Limb (tissue), 2 donors: Measurements from ENCODE around the gene COX6A2.
"Not testable (repeated sequence)": the region's sequence is repeated elsewhere in the genome, so short reads cannot be mapped to it uniquely, and the experiment has no call there.

Experiments used
- DNase-seq, 2 donors: peaks; one replicate each; pipeline ENCODE4 v3.0.0-alpha.2; 2016; ENCODE audit errors: extremely low spot score in 2 of 2

The COX6A2 gene

GRCh38 chr16:31461921-31462804 is 34.0 kb upstream of the COX6A2 start:
- no peak for DNase-seq

DNA sequence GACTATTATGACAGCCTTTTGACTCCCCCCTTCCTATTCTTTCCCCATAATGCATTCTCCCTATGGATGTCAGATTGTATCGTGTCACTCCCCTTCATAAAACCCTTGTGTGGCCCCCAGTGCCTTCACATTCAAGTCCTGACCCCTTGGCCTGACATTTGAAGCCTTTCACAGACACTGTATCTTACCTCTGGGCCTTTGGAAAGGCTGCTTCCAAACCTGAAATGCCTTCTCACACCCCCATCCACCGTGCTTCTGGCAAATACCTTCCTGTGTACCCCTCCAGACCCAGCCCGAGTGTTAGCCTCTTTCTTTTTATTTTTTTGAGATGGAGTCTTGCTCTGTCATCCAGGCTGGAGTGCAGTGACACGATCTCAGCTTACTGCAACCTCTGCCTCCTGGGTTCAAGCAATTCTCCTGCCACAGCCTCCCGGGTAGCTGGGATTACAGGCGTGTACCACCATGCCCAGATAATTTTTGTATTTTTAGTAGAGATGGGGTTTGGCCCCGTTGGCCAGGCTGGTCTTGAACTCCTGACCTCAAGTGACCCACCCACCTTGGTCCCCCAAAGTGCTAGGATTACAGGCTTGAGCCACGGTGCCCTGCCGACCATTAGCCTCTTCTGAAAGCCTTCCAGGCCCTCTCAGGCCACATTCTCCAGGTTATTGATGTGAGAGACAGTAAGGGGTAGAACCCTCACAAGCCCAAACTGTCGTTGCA is 33.2 kb upstream of the COX6A2 start:
- DNase-seq, result no peak

DNA sequence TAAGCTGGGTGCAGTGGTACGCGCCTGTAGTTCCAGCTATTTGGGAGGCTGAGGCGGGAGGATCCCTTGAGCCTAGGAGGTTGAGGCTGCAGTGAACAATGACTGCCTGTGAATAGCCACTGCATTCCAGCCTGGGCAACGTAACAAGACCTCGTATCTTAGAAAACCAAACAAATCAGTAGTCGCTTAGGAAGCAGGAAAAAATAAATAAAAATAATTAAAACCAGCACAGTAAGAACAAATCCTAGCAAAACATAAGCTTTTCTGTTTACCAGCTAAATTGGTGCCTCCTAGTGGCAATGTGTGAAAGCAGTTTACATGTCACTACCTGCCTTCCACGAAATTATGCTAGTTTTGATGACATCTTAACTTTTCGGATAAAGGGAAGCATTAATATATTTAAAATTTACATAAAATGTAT is 32.4 kb upstream of the COX6A2 start:
- peak in 1 of 2 donors; percentile 58 for DNase-seq

- DNase-seq, result peak; percentile 99 to 100
Measured at GRCh38 chr16:31459687-31460581, 31.8 kb upstream of the COX6A2 start.

DNA sequence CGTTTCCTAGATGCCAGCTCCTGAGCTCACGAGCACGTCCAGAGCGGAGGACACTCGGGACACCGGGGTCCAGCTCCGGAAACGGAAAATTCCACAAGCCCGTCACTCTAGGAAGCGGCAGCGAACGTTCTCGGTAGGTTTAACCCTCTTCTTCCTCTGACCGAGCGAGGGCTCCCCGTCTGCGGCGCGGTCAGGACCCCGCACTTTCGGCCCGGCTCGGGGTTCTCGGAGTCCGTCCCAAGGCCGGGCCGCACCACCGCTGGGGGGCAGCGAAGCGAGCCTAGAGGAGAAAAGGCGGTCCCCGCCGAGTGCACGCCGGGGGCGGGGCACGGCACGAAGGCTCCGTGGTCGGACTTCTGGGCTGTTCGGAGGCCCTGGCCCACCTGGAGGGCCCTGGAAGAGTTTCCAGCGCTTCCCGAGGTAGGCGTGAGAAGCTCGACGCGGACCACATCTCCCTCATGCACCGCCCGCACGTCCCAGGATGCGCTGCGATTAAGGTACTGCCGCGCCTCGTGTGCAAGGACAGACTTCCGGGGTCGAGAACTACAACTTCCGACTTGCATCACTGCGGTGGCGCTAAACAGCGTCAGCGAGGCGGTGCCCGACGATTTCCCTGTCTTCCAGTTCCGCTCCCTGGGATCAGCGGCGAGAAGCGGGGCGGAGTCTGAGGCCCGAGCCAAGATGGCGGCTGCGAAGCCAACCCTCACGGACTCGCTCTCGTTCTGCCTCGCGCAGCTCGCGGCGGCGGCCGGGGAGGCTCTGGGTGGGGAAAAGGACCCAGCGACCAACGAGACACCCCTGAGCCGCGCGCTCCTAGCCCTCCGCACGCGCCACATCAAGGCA is 30.9 kb upstream of the COX6A2 start, which contains the start of gene ARMC5:
Gene ARMC5, plus strand, starts transcription at position 658 of the 843 bp plus-strand sequence. Its CDS starts 24 bp downstream, at position 682.
- peak; percentile 96 to 98 for DNase-seq

GRCh38 chr16:31458073-31458843 is 30.1 kb upstream of the COX6A2 start:
- DNase-seq, result no peak

DNA sequence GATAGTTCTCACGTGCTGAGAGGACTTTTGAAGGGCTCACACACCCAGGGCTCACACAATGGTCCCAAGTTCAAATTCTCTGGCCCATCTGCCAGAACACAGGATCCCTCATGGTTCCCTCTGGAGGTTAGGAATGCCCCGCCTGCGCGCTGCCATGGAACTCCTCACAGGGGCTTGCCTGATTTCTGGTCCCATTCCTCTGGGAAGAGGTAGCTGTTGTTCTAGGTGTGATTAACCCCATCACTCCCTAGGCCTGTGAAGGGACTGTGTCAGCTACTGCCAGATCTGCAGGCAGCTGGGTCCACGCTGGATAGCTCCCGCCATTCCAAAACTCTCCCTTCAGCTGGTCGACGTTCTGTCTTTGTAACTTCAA is 28.8 kb upstream of the COX6A2 start:
- no peak for DNase-seq

GRCh38 chr16:31455601-31456314 is 27.6 kb upstream of the COX6A2 start:
- DNase-seq, result no peak

DNA sequence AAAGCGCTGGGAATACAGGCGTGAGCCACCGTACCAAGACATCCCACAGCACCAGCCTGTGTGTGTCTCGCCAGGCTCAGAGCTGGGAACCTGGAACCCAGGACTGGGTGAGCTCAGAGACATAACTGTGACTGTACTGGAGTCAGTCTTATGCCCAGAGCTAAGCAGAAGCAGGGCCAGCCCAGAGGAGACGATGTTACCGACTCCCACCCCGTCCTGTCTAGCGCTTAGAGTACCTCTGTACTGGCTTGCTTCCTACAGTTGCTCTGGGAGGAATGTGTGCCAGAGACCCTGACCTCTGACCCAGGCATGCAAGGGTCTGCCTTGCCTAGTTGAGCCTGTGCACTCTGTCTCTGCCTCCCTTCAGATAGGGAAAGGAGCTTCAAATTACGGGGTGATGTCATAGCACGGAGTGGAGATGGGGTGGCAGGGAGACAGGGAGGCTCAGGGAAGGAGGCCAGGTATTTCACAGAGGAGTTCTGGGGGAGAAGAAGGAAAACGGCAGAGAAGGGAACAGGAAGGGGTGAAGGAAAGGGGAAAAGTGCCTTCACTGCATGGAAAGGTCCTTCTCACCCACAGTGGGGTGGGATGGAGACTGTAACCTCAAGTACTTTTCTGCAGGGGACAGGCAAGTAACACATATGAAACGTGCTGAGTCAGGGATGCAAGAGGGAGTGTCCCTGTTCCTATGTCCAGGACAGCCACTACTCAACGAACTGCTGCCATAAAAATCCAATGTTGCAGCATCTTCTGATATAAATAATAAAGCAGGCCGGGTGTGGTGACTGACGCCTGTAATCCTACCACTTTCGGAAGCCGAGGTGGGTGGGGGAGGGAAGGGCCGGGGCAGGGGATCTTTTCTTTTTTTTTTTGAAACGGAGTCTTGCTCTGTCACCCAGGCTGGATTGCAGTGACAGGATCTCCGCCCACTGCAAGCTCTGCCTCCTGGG is 25.4 kb upstream of the COX6A2 start:
- peak in 1 of 2 donors; percentile 29 for DNase-seq

GRCh38 chr16:31452631-31453106 is 24.5 kb upstream of the COX6A2 start:
- DNase-seq, result no peak

DNA sequence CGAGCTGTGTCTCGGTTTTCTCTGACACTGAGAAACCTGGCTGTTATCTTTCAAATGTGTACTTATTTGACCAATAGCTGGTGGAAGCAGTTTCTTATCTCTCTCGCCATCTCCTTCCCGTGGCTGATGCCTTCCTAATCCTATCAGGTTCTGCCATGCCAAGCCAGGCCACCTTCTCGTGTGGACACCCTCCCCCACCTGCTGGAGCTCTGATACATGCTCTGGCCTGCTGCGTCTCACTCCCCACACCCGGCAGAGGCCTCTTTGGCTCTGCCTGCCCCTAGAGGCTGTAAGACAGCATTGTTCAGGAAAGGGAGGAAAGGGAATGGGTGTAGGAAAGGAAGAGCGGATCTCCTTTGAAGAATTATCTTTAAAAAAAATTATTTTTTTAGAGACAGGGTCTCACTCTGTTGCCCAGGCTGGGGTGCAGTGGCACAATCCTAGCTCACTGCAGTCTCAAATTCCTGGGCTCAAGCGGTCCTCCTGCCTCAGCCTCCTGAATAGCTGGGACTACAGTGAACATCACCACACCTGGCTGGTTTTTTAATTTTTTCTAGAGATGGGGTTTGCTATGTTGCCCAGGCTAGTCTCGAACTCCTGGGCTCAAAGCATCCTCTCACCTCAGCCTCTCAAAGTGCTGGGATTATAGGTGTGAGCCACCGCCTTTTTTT is 23.7 kb upstream of the COX6A2 start:
- DNase-seq, result peak in 1 of 2 donors; percentile 49

GRCh38 chr16:31451201-31451600 is 23.0 kb upstream of the COX6A2 start:
- DNase-seq, result no peak

DNA sequence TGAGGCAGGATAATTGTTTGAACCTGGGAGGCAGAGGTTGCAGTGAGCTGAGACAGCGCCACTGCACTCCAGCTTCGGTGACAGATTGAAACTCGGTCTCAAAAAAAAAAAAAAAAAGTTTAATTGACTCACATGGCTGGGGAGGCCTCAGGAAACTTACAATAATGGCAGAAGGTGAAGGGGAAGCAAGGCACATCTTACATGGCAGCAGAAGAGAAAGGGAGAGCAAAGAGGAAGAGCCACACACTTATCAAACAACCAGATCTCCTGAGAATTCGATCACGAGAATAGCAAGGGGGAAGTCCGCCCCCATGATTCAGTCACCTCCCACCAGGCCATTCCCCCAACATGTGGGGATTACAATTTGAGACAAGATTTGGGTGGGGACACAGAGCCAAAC is 17.8 kb upstream of the COX6A2 start:
- not testable (repeated sequence) for DNase-seq

DNA sequence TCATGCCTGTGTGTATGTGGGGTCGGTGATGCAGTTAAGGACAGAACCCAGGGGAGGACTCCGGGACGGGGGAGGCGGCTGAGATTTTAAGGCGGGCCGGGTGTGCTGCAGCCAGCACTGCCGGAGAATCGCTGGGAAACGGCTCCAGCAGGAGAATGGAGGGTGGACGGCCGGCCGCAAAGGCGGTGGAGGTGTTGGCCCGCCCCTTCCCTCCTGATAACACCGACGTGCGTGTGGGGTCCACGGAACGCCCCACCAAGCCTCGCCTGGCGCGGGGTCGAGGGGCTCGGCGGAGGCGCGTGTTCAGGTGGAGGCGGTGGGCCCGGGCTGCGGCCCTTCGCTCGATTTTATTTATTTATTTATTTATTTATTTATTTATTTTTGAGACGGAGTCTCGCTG is 13.8 kb upstream of the COX6A2 start:
- DNase-seq, result no peak

- DNase-seq, result no peak
Measured at GRCh38 chr16:31440516-31441184, 12.5 kb upstream of the COX6A2 start.

DNA sequence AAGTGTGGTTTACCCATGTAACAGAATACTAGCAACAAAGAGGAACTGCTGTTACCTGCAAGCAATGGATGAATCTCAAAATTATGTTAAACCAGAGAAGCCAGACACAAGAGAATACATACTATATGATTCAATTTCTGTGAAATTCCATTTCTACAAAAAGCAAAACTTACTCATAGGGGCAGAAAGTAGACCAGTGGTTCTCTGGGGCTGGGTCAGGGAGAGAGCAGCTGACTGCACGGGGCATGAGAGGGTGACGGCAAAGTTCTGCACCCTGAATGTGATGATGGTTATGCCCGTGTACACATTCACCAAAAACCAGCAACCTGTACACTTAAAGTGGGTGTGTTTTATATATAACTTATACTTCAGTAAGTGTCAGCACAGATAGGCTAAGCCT is 11.4 kb upstream of the COX6A2 start:
- no peak for DNase-seq

- DNase-seq, result not testable (repeated sequence)
Measured at GRCh38 chr16:31439023-31439422, 10.9 kb upstream of the COX6A2 start.
